Neural crest cell (in vitro differentiated cells): ENCODE data around the gene GARNL3. TPM values are rescaled to one million over a fixed set of nuclear protein-coding genes. Genes with fewer than 3 reads are reported as not detected.

ENCODE experiments used
- DNase-seq: peaks from one replicate; pipeline ENCODE4 v3.0.0; 2021; ENCODE audit warnings: low read depth, mixed read lengths, low spot score
- H3K27ac Mint-ChIP-seq: one replicate; pipeline ENCODE4 v1.8.0; 2021; ENCODE audit warnings: mild to moderate bottlenecking, mixed read lengths; ENCODE audit not compliant: unreplicated experiment
- H3K27me3 Mint-ChIP-seq: 2 replicates; pipeline ENCODE4 v1.8.0; 2021; ENCODE audit warnings: low read depth, mild to moderate bottlenecking, mixed read lengths
- H3K36me3 Mint-ChIP-seq: 2 replicates; pipeline ENCODE4 v1.8.0; 2021; ENCODE audit warnings: low read depth, mild to moderate bottlenecking, mixed read lengths
- H3K4me1 Mint-ChIP-seq: 2 replicates; pipeline ENCODE4 v1.8.0; 2021; ENCODE audit warnings: mixed read lengths
- H3K4me3 Mint-ChIP-seq: one replicate; pipeline ENCODE4 v1.8.0; 2021; ENCODE audit warnings: mild to moderate bottlenecking, mixed read lengths
- H3K9me3 Mint-ChIP-seq: 2 replicates; pipeline ENCODE4 v1.8.0; 2021; ENCODE audit warnings: mixed read lengths
- CTCF ChIP-seq: fragments of 200-600 bp; sonication (generic); conservative IDR thresholded peaks from 2 replicates; pipeline ENCODE4 v1.5.0; 2021; ENCODE audit warnings: antibody characterized with exemption, mild to moderate bottlenecking
- total RNA-seq: library from RNA; stranded (reverse); gene quantifications from 2 replicates; pipeline ENCODE4 v1.2.1, GENCODE V29; 2021

The GARNL3 gene
- total RNA-seq, 1 donor from 2014 or later: 10.3 TPM

GRCh38 chr9:127231666-127232065 is 32.9 kb upstream of the GARNL3 start:
- Mint-ChIP-seq H3K9me3 (no peaks in the 10 kb centered on the region), H3K27me3 (peaks cover 8% of the 10 kb centered on the region), H3K36me3 (no peaks in the 10 kb centered on the region), H3K27ac (no peak overlapping the region), H3K4me1 (no peaks in the 10 kb centered on the region), H3K4me3 (no peak overlapping the region)
- no peak for DNase-seq
- no peak for TF ChIP-seq CTCF

- no peak for TF ChIP-seq CTCF
- no peak for DNase-seq
- H3K36me3 Mint-ChIP-seq: no peaks in the 10 kb centered on the region
- no peaks in the 10 kb centered on the region for H3K4me1 Mint-ChIP-seq
- no peak overlapping the region for H3K27ac Mint-ChIP-seq
- peaks cover 1% of the 10 kb centered on the region for H3K27me3 Mint-ChIP-seq
- no peak overlapping the region for H3K4me3 Mint-ChIP-seq
- H3K9me3 Mint-ChIP-seq: no peaks in the 10 kb centered on the region
Observed at GRCh38 chr9:127232833-127233549, 31.6 kb upstream of the GARNL3 start.

- Mint-ChIP-seq H3K4me1 (no peaks in the 10 kb centered on the region), H3K36me3 (no peaks in the 10 kb centered on the region), H3K4me3 (no peak overlapping the region), H3K9me3 (no peaks in the 10 kb centered on the region), H3K27me3 (no peaks in the 10 kb centered on the region), H3K27ac (no peak overlapping the region)
- no peak for TF ChIP-seq CTCF
- no peak for DNase-seq
Observed at GRCh38 chr9:127233550-127233949, 31.0 kb upstream of the GARNL3 start.

GRCh38 chr9:127233989-127234388 is 30.6 kb upstream of the GARNL3 start:
- H3K9me3 Mint-ChIP-seq: no peaks in the 10 kb centered on the region
- TF ChIP-seq CTCF: no peak
- H3K27me3 Mint-ChIP-seq: no peaks in the 10 kb centered on the region
- no peaks in the 10 kb centered on the region for H3K4me1 Mint-ChIP-seq
- no peak for DNase-seq
- H3K36me3 Mint-ChIP-seq: no peaks in the 10 kb centered on the region
- no peak overlapping the region for H3K4me3 Mint-ChIP-seq
- H3K27ac Mint-ChIP-seq: no peak overlapping the region

GRCh38 chr9:127237801-127238200 is 26.8 kb upstream of the GARNL3 start:
- Mint-ChIP-seq H3K4me1 (no peaks in the 10 kb centered on the region), H3K4me3 (no peak overlapping the region), H3K27me3 (no peaks in the 10 kb centered on the region), H3K27ac (no peak overlapping the region), H3K9me3 (no peaks in the 10 kb centered on the region), H3K36me3 (no peaks in the 10 kb centered on the region)
- no peak for DNase-seq
- TF ChIP-seq CTCF: no peak
